HK-2 (cell line): ENCODE data around the gene TEK.
A peak's percentile ranks its signal among the peaks of the same experiment; 100 is the strongest.
"Not testable (repeated sequence)": the region's sequence is repeated elsewhere in the genome, so short reads cannot be mapped to it uniquely, and the experiment has no call there.

Experiments used
- DNase-seq: peaks from one replicate; pipeline ENCODE4 v3.0.0-alpha.2; 2018; ENCODE audit not compliant: unreplicated experiment

The TEK gene

DNA sequence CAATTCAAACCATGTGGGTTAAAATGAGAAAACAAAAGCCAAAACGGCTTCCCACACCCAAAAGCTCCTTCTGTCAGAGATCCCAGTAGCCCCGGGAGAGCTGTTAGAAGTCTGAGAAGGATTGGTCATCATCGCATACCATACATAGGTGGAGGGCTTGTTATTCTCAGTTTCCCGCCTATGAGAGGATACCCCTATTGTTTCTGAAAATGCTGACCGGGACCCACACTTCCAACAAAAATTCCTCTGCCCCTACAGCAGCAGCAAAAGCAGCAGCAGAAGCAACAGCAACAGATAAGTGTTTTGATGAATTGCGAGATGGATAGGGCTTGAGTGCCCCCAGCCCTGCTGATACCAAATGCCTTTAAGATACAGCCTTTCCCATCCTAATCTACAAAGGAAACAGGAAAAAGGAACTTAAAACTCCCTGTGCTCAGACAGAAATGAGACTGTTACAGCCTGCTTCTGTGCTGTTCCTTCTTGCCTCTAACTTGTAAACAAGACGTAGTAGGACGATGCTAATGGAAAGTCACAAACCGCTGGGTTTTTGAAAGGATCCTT lies at the start of gene TEK:
TEK (plus strand) TSS at position 245 of the 561 bp plus-strand sequence. CDS start 366 bp downstream, outside the sequence.
- DNase-seq: no peak

DNA sequence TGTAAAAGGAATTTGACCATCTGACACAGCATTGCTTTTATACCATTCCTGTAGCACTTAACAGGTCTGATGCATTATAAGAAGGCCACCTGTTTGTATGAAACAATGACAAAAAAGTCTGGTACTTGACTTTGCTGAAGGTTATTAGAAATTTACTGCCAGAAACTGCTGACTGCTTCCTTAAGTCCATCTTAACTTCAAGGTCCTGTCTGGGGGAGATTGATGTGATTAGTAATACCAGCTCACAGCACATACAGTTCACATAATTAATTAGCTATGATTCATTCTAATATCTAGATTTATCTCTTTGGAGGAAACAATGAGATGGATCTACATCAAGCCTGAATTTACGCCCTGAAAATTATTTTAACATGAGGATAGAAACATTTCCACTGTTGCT lies 49.6 kb upstream of the TEK start:
- DNase-seq: no peak

DNA sequence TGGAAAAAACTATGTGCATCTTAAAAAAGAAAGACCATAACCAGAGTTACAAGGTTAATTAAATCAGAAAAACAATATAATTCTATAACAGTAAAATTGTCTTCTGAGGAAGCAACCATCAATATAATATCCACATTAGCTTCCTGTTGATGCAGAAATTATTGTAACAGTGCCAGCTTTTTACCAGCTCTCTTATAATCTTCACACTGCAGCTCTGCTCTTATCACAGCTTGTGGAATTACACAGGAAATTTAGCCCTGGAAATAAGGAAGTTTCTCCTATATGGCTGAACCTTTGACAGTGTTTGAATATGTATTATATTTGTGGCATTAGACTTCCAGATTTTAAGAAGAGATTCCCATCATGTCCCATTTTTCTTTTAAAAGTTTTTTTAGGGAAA lies 49.1 kb upstream of the TEK start:
- DNase-seq: no peak

DNA sequence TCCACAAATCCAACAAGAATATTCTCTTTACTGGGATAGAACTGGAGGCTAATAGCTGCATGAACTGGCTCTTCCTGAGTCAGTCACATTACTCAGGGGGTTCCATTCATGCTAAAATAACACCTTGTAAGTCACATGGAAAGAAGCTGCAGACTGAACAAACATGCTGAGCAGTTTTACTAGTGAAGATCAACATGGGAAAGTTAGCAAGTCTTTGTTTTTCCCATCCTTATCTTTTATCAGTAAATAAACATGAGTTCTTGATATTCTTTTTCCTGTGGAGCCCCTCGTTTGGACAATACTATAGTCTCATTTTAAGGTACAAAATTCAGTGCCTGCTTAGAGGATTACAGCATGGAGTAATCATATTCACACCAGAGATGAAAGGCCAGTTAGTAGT lies 43.7 kb upstream of the TEK start:
- DNase-seq: no peak

DNA sequence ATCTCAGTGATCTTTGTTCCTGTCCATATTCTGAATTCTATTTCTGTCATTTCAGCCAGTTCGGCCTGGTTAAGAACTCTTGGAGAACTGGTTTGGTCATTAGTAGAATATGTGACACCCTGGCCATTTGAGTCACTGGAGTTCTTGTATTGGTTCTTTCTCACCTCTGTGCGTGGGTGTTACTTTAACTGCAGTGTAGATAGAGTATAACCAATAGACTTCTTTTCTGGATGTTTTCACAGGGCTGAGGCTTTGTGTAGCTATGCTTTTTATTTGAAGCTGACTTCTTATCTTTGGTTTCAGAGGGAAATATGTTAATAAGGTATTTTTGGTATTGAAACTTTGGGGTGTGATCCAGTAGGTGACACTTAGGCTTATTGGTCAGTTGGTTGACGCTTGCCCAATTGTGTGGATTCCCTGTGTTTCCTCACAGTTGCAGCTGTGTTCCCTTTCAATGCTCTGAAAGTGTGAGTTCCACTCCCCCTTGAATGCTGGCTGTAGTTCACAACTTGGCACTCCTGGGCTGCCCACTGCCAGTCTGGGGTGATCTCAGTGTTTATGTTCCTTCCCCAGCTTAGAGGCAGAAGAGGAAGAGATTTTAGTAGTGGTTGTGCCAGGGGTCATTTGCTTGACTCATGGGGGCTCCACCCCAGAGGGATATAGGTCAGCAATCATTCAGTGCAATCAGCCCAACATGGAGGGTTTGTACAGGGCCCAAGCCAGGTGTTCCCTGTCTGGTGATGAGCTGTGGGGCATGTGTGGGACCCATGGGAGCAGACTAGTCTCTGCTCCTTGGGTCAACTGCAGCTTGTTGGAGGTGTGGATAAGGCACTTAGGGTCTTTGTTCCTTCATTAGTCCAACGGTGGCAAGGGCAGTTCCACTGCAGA lies 34.9 kb upstream of the TEK start:
- DNase-seq: no peak

DNA sequence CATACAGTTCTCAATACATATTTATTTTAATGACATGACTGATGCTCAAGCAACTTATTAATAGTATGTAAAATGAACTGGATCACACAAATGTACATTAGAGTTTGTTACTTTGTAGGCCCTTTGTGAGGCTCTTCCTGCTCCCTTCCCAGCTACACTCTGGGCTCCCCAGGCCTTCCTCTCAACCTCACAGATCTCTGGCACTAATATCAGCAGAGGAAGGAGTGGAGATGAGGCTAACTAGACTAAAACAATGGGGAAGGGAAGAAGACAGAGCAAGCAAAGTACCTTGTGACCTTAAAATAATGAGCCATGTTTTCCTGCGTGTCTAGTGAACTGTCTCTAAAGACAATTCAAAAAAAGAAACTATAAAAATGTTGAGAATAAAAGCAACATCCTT lies 30.3 kb upstream of the TEK start:
- DNase-seq: no peak

DNA sequence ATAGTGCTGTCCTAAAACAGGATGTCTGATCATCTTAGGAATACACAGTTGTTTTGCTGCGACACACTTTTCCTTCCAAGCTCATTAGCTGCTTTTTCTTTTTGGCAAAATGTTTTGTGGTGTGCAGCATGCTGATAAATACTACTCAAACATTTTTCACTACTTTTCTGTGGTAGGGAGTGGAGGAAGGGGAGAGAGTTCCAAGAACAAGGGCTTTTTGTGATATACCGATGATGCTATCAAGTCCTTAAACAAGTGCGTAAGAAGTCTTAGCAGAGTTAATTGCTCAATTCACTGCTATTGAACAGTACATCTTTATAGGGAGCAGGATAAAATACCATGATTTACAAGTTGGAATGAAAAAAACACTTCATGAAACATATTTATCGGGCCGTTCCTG lies 23.6 kb upstream of the TEK start:
- DNase-seq: no peak

DNA sequence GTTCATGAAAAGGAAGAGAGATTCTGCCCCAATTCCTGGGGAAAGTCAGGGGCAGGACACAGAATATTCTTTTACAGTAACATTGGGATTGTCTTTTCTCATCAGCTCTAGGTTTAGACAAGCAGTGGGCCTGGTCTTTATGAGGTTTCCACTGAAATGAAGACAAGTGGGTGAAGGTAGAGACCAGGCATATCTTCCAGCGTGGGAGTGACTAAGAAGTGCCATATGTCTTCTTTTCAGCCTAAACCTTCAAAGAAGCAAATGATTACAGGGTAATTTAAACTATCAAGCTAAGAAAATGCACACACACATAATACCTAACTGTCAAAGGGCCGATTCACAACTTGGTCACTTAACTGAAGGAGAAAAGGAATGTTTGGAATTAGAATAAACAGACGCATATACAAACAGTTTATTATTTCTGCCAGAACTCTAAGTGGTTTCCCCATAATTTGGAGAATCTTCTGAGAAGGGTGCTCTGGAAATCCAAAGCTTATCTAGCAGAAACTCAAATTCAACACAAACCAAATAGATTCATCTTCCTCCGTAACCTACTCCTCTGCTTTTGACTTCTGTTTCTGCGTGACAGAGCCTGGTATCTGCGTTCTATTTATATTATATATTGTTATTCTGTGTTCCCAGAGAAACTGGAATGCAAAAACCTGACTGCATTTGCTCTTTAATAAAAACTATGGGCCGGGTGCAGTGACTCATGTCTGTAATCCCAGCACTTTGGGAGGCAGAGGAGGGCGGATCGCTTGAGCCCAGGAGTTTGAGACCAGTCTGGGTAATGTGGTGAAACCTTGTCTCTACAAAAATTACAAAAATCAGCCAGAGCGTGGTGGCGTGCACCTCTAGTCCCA lies 22.0 kb upstream of the TEK start:
- no peak for DNase-seq

DNA sequence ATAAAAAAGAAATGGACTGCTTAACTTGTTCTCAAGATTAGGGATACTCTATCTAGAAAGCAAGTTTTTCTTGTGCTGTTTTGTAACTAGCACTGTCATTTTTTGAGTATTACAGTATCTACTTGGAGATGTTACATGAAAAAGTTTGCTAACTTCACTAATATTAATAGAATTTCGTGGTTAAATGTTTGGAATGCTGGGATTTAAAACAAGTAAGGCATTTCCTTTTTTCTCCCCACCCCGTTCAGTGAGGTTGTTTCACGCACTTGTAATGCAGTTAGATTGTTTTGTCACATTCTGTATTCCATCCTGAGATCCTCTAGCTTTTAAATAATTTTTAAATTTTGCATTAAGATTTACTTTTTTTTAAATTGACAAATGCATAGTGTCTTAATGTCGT lies 20.0 kb upstream of the TEK start:
- no peak for DNase-seq

DNA sequence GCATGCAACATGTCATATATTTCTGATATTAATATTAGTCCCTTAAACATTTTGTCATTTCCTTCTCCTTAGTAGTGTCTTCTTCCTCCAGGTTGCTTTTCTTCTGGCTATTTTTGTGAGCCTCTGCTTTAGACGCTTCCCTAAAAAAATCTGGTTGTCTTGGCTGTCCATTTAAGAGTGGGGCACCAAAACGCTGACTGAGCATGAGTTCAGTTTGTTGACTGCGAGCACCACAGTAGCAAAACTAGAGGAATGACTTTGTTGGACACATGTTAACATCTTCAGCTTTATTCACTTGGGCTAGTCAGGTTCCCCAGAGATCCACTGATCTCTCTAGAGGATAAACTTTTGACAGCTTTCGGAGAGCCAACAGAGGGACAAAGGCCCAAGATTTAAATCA lies 19.3 kb upstream of the TEK start:
- DNase-seq: no peak

DNA sequence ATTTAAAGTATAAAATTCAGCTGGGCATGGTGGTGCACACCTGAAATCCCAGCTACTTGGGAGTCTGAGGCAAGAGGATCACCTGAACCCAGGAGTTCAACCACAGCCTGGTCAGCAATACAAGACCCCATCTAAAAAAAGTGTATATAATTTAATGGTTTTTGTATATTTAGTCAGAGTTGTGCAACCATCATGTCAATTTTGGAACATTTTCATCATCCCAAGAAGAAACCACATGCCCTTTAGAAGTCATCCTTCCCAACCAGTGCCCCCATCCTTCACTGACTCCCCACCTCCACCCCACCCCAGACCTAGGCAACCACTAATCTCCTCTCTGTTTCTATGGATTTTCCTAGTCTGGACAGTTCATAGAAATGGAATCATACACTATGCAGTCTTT lies 18.8 kb upstream of the TEK start:
- DNase-seq: no peak

DNA sequence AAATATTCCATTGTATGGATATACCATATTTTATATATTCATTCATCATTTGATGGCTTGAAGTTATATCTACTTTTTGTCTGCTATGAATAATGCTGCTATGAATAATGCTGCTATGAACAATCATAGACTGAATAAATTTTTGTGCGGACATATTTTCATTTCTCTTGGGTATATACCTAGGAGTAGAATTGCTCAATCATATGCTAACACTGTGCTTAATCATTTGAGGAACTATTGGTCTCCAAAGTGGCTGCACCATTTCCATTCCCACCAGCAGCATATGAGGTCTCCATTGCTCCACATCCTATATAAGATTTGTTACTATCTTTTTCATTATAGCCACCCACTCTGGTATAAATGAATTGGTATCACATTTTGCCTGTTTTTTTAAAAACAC lies 18.3 kb upstream of the TEK start:
- DNase-seq: no peak

DNA sequence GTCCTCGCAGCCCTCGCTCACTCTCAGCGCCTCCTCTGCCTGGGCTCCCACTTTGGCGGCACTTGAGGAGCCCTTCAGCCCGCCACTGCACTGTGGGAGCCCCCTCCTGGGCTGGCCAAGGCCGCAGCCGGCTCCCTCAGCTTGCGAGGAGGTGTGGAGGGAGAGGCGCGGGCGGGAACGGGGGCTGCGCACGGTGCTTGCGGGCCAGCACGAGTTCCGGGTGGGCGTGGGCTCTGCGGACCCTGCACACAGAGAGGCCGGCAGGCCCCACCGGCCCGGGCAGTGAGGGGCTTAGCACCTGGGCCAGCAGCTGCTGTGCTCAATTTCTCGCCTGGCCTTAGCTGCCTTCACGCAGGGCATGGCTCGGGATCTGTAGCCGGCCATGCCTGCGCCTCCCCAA lies 16.5 kb upstream of the TEK start:
- DNase-seq: not testable (repeated sequence)

DNA sequence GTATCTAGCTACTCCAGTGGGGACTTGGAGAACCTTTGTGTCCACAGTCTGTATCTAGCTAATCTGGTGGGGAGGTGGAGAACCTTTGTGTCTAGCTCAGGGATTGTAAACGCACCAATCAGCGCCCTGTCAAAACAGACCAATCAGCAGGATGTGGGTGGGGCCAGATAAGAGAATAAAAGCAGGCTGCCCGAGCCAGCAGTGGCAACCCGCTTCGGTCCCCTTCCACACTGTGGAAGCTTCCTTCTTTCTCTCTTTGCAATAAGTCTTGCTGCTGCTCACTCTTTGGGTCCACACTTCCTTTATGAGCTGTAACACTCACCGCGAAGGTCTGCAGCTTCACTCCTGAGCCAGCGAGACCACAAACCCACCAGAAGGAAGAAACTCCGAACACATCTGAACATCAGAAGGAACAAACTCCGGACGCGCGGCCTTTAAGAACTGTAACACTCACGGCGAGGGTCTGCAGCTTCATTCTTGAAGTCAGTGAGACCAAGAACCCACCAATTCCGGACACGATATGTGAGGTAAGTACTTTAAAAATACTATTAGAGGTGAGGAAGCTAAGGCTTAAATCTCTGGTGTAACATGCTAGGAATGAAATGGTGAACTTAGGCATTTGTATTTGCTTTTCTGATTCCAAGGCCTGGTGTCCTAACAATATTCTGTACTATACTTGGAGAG lies 15.5 kb upstream of the TEK start:
- DNase-seq: not testable (repeated sequence)

DNA sequence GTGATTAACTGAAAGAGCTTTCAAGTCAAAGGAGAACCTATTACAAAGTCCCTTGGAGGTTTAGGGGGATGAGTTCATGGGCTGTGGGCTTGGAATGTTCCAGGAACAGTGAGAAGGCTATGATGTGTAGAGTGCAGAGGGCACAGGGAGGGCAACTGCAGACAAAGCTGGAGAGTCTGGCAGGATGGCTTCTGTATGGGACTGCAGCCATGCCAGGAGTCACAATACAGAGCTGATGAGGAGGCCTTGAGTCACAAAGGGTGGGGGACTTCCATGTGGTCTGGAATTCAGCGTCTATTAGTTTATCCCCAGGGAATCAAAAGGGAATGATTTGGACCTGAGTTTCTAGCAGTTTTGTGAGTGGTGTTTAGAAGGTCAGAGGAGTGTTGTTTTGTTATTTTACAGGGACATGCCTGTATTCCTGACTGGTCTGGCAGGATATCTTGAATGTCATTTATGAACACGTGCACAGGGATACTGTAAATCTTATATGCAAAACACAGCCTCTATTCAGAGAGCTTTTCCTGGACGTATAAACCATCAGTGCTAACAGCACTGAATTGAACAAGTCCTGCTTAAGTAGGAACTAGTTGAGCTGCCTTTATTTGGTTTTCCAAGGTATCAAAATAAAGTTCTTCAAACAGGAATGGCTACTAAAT lies 14.3 kb upstream of the TEK start:
- peak; percentile 1 for DNase-seq

DNA sequence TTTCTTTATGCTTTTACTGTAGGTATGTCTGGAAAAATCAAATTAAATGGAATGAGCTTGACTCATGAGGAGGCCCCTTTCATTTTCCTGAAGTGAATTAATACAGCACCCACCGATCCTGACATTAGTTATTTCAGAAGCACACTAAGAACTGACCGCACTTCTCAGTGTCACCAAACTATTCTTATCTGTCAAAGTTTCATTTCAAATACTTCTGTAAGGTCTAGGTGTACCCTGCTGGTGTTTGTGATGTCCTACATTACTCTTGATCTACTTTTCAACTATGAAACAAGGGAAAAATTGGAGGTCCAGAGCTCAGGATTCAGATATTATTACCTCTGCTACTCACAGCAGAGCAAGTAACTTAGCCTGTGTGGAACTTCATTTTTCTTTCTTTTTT lies 1.8 kb upstream of the TEK start:
- DNase-seq: no peak

DNA sequence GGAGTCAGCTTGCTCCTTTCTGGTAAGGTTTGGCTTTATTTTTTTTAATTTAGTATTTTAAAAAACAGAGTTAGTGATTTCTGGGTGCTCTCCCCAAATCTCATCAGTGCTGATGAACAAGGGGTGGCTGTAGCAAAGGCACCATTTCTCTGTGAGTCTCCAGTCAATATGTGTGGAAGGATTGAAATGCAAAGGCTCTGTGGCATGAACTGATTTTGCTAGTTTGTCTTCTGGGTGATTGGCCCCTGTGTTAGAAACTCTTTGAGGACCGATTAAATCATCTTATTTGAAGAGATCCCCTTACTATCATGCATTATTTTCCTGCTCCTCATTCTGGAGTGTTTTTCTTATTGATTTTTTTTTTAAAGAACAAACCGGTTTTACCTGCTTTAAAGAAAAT lies 596 bp downstream of the TEK start:
- DNase-seq: no peak

DNA sequence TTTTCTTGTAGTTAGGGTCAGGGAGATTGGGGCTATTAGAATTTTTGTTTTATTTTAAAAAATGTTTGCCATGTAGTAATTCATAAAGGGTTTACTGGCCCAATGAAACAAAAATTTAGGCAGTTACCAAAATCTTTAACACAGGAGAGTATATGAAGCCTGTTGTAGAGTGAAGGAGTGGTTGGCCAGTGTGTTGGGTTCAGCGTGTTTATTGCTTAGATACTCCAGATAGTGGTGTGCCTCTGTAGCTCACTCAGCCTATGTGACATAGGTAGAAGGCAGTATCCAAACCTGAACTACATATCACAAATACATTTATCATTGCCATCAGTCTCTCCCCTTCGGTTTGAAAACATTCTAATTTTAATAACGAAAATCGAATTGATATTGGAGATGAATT lies 1.2 kb downstream of the TEK start:
- DNase-seq: no peak

DNA sequence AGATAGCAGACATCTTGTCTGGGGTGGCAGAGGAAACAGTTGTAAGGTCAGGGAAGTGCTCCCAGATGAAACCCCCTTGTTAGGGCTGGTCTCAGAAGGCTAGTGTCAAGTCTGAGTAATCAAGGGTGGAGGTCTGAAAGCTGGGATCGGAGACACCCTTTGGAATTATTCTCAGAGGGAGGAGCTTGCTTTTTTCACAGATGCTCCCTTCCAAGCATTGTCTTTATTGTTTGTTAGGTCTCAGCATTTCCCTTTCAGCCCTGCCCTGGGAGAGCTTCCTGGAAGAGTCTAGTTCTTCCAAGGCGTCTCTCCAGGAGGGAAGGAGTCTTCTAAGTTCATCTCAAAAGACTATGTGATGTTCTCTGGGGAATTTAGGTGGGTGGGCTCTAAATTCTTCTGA lies 3.2 kb downstream of the TEK start:
- DNase-seq: no peak

DNA sequence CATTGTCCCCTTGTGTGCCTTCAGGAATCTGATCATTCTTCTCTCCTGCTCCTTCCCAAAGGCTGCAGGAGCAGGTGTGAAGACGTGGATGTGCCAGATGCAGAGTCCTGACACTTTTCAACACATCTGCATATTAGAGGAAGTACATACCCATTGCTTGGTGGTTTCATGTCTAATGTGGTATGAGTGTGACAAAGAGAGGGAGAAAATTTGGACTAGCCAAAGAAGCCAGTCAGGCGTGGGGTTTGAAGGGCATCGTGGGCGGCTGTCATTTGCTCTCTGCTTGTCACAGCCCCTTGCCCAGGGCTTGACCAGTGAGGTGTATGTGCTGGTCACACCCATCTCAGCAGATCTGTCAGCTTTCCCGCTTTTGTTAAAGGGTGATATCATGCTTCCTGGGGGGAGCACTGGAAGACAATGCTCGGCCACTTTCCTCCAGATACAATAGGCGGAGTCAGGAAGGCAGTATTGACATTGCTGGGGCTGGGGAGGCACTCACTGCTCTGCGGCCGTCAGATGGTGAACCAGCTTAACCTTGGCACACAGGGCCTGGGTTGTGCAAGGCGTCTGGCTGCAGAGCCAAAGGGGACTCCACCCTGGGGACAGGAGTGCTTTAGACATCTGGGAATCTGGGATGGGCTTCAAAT lies 8.6 kb downstream of the TEK start:
- no peak for DNase-seq

DNA sequence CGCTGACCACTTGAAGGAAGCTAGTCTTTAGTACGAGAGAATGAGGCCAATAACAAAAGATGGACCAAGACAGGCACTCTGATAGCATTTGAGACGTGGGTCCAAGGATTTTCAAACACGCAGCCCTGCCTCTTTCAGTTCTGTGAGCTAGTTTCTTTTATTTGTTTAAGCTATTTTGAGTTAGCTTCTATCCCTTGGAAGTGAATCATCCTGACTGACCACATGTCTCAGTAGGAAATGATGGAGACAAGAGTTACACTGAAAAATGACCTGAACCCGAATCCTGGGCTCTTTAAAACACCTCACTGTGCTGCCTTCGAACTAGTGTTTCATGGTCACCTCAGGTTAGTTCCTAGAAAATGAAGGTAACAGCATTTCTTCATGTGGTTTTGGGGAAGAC lies 9.9 kb downstream of the TEK start:
- no peak for DNase-seq
